HUES6 (cell line): Measurements from ENCODE around the gene XRCC2.
"Not testable (repeated sequence)": the region's sequence is repeated elsewhere in the genome, so short reads cannot be mapped to it uniquely, and the experiment has no call there.

ENCODE experiments used
- H3K27ac ChIP-seq: 2 replicates; pipeline ENCODE4 v1.7.0; 2013; ENCODE audit warnings: low read depth, mild to moderate bottlenecking, low read length, inconsistent platforms
- H3K27me3 ChIP-seq: 2 replicates; pipeline ENCODE4 v1.6.1; 2013; ENCODE audit warnings: low read length; ENCODE audit not compliant: control insufficient read depth, insufficient read depth
- H3K36me3 ChIP-seq: 2 replicates; pipeline ENCODE4 v1.6.1; 2013; ENCODE audit warnings: low read length; ENCODE audit not compliant: control insufficient read depth, insufficient read depth
- H3K4me1 ChIP-seq: 2 replicates; pipeline ENCODE4 v1.6.1; 2013; ENCODE audit warnings: low read length; ENCODE audit not compliant: control insufficient read depth, insufficient read depth
- H3K4me3 ChIP-seq: 2 replicates; pipeline ENCODE4 v1.5.1; 2013; ENCODE audit warnings: low read depth, low read length
- H3K9ac ChIP-seq: one replicate; pipeline ENCODE4 v1.6.1; 2013; ENCODE audit warnings: mild to moderate bottlenecking, low read length
- H3K9me3 ChIP-seq: 2 replicates; pipeline ENCODE4 v1.6.1; 2013; ENCODE audit warnings: low read depth, low read length; ENCODE audit not compliant: control insufficient read depth, insufficient read depth

XRCC2 gene

GRCh38 chr7:152637161-152637560 is 38.8 kb downstream of the XRCC2 start:
- H3K9me3 ChIP-seq = no peaks in the 10 kb centered on the region
- no peak overlapping the region for H3K4me3 ChIP-seq
- no peak overlapping the region for H3K9ac ChIP-seq
- H3K27ac ChIP-seq = no peak overlapping the region
- H3K27me3 ChIP-seq = no peaks in the 10 kb centered on the region
- no peaks in the 10 kb centered on the region for H3K4me1 ChIP-seq
- no peaks in the 10 kb centered on the region for H3K36me3 ChIP-seq

GRCh38 chr7:152636441-152636840 is 39.5 kb downstream of the XRCC2 start:
- Histone ChIP-seq H3K27me3 (no peaks in the 10 kb centered on the region), H3K4me3 (no peak overlapping the region), H3K9ac (no peak overlapping the region), H3K36me3 (no peaks in the 10 kb centered on the region), H3K27ac (no peak overlapping the region), H3K4me1 (no peaks in the 10 kb centered on the region), H3K9me3 (no peaks in the 10 kb centered on the region)

DNA sequence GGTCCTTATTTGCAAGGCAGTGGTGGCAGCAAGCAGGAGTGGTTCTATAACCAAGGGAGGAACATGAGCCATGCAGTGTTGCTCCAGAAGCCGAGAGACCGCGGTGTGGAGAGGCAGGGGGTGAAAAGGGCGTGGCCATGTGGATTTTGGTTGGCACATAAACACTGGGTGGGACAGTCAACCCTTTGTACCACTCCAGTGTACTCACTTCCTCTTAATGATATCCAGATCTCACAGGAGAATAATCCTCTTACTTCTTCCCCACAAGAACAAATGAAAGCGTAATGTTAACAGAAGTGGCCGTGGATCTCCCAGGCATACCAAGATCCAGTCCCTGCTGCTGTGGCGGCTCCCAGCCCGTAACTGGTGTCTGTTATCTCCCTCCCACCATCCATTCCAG is 42.4 kb downstream of the XRCC2 start:
- H3K27ac ChIP-seq = no peak overlapping the region
- no peak overlapping the region for H3K9ac ChIP-seq
- no peaks in the 10 kb centered on the region for H3K4me1 ChIP-seq
- no peaks in the 10 kb centered on the region for H3K9me3 ChIP-seq
- no peak overlapping the region for H3K4me3 ChIP-seq
- no peaks in the 10 kb centered on the region for H3K27me3 ChIP-seq
- no peaks in the 10 kb centered on the region for H3K36me3 ChIP-seq

- H3K27me3 ChIP-seq = no peaks in the 10 kb centered on the region
- no peak overlapping the region for H3K9ac ChIP-seq
- H3K27ac ChIP-seq = no peak overlapping the region
- no peaks in the 10 kb centered on the region for H3K36me3 ChIP-seq
- no peaks in the 10 kb centered on the region for H3K9me3 ChIP-seq
- no peak overlapping the region for H3K4me3 ChIP-seq
- no peaks in the 10 kb centered on the region for H3K4me1 ChIP-seq
Measured at GRCh38 chr7:152633072-152633471, 42.9 kb downstream of the XRCC2 start.

DNA sequence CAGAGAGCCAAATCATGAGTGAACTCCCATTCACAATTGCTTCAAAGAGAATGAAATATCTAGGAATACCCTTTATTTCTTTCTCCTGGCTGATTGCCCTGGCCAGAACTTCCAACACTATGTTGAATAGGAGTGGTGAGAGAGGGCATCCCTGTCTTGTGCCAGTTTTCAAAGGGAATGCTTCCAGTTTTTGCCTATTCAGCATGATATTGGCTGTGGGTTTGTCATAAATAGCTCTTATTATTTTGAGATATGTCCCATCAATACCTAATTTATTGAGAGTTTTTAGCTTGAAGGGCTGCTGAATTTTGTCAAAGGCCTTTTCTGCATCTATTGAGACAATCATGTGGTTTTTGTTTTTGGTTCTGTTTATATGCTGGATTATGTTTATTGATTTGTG is 47.2 kb downstream of the XRCC2 start:
- H3K27ac ChIP-seq, H3K36me3 ChIP-seq, H3K9ac ChIP-seq, H3K4me3 ChIP-seq, H3K4me1 ChIP-seq, H3K27me3 ChIP-seq, H3K9me3 ChIP-seq: not testable (repeated sequence)

DNA sequence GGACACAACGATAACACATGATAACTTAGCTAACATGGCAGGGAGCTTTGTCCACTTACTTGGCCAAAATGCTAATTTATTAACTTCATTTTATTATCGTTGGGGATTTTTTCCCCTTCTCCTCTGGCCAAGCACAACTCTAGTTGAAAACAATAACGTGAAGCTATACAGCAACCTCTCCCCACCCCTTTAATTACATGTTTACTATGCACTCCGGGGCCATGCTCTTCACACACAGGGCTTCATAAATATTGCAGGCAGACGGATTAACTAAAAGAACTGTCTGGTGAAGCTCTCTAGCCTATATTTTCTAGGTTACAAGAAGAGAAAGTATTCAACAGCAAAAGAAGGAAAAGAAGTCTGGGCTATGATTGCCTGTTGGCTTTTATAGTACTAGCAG is 51.7 kb downstream of the XRCC2 start:
- H3K36me3 ChIP-seq = no peaks in the 10 kb centered on the region
- H3K27ac ChIP-seq = no peak overlapping the region
- no peaks in the 10 kb centered on the region for H3K27me3 ChIP-seq
- H3K4me3 ChIP-seq = no peak overlapping the region
- H3K4me1 ChIP-seq = no peaks in the 10 kb centered on the region
- 0 out of 2 replicates have a peak, but pooled peaks cover 3% of the 10 kb centered on the region for H3K9me3 ChIP-seq
- H3K9ac ChIP-seq = no peak overlapping the region

- Histone ChIP-seq H3K4me1 (no peaks in the 10 kb centered on the region), H3K4me3 (no peak overlapping the region), H3K9me3 (0 out of 2 replicates have a peak, but pooled peaks cover 3% of the 10 kb centered on the region), H3K27me3 (no peaks in the 10 kb centered on the region), H3K36me3 (no peaks in the 10 kb centered on the region), H3K27ac (no peak overlapping the region), H3K9ac (no peak overlapping the region)
Measured at GRCh38 chr7:152621426-152621825, 54.5 kb downstream of the XRCC2 start.

- H3K27ac ChIP-seq = no peak overlapping the region
- 0 out of 2 replicates have a peak, but pooled peaks cover 3% of the 10 kb centered on the region for H3K9me3 ChIP-seq
- no peaks in the 10 kb centered on the region for H3K36me3 ChIP-seq
- H3K9ac ChIP-seq = no peak overlapping the region
- no peaks in the 10 kb centered on the region for H3K27me3 ChIP-seq
- 0 out of 2 replicates have a peak, but pooled peaks cover 3% of the 10 kb centered on the region for H3K4me1 ChIP-seq
- no peak overlapping the region for H3K4me3 ChIP-seq
Measured at GRCh38 chr7:152619027-152619739, 56.8 kb downstream of the XRCC2 start.

- Histone ChIP-seq H3K9me3 (0 out of 2 replicates have a peak, but pooled peaks cover 3% of the 10 kb centered on the region), H3K27ac (no peak overlapping the region), H3K9ac (no peak overlapping the region), H3K36me3 (no peaks in the 10 kb centered on the region), H3K4me3 (no peak overlapping the region), H3K27me3 (no peaks in the 10 kb centered on the region), H3K4me1 (0 out of 2 replicates have a peak, but pooled peaks cover 3% of the 10 kb centered on the region)
Measured at GRCh38 chr7:152618427-152618826, 57.5 kb downstream of the XRCC2 start.

DNA sequence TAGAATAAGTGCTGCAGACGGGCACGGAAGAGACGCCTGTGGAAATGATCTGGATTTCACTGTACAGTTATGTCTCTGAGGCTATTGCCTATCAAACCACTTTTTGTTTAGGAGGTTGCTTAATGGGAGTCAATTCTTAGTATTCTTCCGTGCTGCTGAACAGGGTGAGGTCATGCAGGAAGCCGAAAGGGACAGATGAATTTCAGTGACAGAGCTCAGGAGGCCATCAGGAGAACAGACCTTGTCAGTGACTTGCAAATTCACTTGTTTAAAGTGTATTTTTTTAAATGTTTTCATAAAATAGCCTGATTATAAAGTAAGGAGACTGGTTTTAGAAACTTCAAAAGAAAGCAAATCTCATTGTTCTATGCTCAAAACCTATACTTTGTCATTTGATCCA is 58.9 kb downstream of the XRCC2 start:
- no peak overlapping the region for H3K4me3 ChIP-seq
- no peaks in the 10 kb centered on the region for H3K27me3 ChIP-seq
- H3K27ac ChIP-seq = no peak overlapping the region
- peaks cover 3% of the 10 kb centered on the region; the same call in 1 of the 2 replicates for H3K9me3 ChIP-seq
- H3K9ac ChIP-seq = no peak overlapping the region
- H3K4me1 ChIP-seq = 0 out of 2 replicates have a peak, but pooled peaks cover 3% of the 10 kb centered on the region
- no peaks in the 10 kb centered on the region for H3K36me3 ChIP-seq

DNA sequence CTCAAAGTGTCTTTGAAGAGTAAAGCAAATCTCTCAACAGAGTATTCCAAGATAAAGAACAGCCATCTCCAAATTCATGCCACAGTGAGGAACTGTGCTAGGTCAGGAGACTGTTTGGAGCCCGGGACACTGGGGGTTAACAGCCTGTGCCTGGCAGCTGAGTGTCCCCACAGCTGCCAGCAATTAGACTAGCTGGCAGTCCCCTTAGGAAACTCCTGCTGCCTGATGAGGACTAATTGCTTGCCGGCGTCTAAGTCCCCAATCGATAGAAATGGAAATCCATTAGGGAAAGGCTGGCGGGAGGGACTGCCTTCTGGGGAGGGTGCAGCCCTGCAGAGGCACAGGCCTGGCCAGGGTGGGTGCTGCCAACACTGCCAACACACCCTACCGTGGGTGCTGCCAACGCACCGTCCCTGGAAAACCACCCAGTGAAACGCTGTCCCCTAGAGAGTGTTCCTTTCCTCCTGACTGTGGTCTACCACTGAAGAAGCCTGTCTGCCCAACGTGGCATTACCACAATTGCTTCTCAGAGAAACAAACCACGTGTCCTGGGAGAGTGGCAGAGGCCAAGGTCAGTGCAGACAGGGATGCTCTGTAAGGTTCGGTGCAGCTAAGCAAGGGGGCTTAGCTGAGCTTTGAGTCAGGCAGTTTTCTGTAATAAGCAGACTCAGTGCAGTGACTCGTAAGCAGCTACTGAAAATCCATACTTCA is 60.8 kb downstream of the XRCC2 start:
- Histone ChIP-seq H3K27me3 (no peaks in the 10 kb centered on the region), H3K36me3 (no peaks in the 10 kb centered on the region), H3K9me3 (no peaks in the 10 kb centered on the region; the same call in 1 of the 2 replicates), H3K4me1 (0 out of 2 replicates have a peak, but pooled peaks cover 3% of the 10 kb centered on the region), H3K9ac (no peak overlapping the region), H3K27ac (no peak overlapping the region), H3K4me3 (no peak overlapping the region)
